Measurements from ENCODE around the gene EID3. TPM values are rescaled to one million over a fixed set of nuclear protein-coding genes. Genes with fewer than 3 reads are reported as not detected.

Gene EID3
- total RNA-seq, 1 experiment from 2014 or later: 3.0 TPM

DNA sequence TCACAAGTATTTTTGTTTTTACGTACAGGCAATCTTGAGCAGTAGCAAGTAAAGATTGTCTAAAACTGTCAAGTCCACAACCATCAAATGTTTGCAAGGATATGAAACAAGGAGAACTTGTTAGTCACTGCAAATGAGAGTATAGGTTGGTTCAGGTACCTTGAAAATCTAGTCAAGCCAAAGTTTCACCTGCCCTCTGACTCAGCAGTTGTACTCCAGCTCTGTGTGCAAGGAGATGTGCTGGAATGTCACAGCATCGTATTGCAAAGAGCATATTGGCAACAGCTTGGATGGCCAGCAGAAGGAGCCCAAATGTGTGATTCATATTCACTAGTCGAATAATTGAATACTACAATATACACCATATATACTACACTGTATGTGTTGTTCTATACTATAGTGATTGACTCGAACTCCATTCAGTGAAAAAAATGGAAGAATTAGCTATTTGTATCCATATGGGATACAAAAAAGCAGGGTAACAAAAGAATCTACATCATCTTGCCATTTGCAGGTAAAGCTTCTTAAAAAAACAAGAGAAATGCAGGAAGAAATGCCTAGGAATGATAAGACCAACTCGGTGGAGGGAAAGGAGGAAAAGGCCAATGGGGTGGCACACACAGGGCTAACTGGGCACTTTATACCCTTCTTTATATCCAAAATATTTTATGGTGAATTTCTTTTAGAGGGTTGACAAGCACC lies 44.0 kb downstream of the EID3 start:
- BruUV-seq (replicated peaks): no TSS peak
- peaks cover 45 to 76% of the 10 kb centered on the region in 2 experiments for H3K36me3 ChIP-seq (ENCODE audit: control insufficient read depth in 1 of 2, insufficient read depth in 2 of 2, low read length in 2 of 2)

DNA sequence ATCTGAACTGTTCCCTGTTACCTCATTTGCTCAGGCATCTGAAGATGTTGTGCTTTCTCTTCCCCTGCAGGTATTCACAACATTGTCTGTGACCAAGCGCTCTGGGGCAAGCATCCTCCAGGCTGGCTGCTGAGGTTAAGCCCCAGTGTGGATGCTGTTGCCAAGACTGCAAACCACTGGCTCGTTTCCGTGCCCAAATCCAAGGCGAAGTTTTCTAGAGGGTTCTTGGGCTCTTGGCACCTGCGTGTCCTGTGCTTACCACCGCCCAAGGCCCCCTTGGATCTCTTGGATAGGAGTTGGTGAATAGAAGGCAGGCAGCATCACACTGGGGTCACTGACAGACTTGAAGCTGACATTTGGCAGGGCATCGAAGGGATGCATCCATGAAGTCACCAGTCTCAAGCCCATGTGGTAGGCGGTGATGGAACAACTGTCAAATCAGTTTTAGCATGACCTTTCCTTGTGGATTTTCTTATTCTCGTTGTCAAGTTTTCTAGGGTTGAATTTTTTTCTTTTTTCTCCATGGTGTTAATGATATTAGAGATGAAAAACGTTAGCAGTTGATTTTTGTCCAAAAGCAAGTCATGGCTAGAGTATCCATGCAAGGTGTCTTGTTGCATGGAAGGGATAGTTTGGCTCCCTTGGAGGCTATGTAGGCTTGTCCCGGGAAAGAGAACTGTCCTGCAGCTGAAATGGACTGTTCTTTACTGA lies 44.9 kb downstream of the EID3 start:
- no TSS peak for BruUV-seq (replicated peaks)
- RAD21 ChIA-PET (ENCODE audit: low non-redundant PET in 1 of 2, low total read pairs in 2 of 2, uncharacterized antibody in 2 of 2, unreplicated experiment in 2 of 2): no interaction called here

More for the DNA sequence above, 44.0 kb downstream of the EID3 start:
- Histone ChIP-seq H4K20me1 (ENCODE audit: insufficient read depth) (peaks cover 40% of the 10 kb centered on the region; the same call in 1 of the 2 replicates), H3K4me2 (ENCODE audit: low read length) (no peak overlapping the region), H3K4me3 (replicated peaks in 1 of 2; ENCODE audit: low read depth in 1 of 2, low read length in 2 of 2) (no peak overlapping the region), H3K9me3 (ENCODE audit: control insufficient read depth in 1 of 2, insufficient read depth in 1 of 2, low read depth in 1 of 2, low read length in 2 of 2) (no peaks in the 10 kb centered on the region), H3K79me2 (ENCODE audit: insufficient read depth, low read length) (peaks cover 91% of the 10 kb centered on the region), H3K27me3 (ENCODE audit: insufficient read depth, low read length) (no peaks in the 10 kb centered on the region), H3K9me2 (ENCODE audit: insufficient read depth) (no peaks in the 10 kb centered on the region), H3K27ac (ENCODE audit: low read depth, low read length) (no peak overlapping the region), H2AFZ (ENCODE audit: low read depth, low read length, poor library complexity, severe bottlenecking) (no peak overlapping the region), H3K4me1 (ENCODE audit: control insufficient read depth in 1 of 2, insufficient read depth in 2 of 2, low read length in 2 of 2) (no peaks in the 10 kb centered on the region), H3K9ac (ENCODE audit: low read length) (no peak overlapping the region)
- TF ChIP-seq CEBPB (IDR thresholded peaks at IDR 0.05; ENCODE audit: low read depth) (no peak), SP1 (IDR thresholded peaks at IDR 0.05; ENCODE audit: low read depth) (no peak)
- intact Hi-C loops (cut with micrococcal nuclease): no loop called here
- ChIA-PET POLR2A (no interaction called here), RAD21 (ENCODE audit: low non-redundant PET in 1 of 2, low total read pairs in 2 of 2, uncharacterized antibody in 2 of 2, unreplicated experiment in 2 of 2) (no interaction called here), CTCF (no interaction called here)
- ATAC-seq (peak; percentile 31; the same call in 1 of the 2 replicates), DNase-seq (ENCODE audit: low read depth, low spot score) (no peak)

More for the DNA sequence above, 44.9 kb downstream of the EID3 start:
- peaks cover 83% of the 10 kb centered on the region for H3K79me2 ChIP-seq (ENCODE audit: insufficient read depth, low read length)
- no peaks in the 10 kb centered on the region for H3K9me3 ChIP-seq (ENCODE audit: control insufficient read depth in 1 of 2, insufficient read depth in 1 of 2, low read depth in 1 of 2, low read length in 2 of 2)
- no peak overlapping the region for H3K4me2 ChIP-seq (ENCODE audit: low read length)
- H3K4me1 ChIP-seq (ENCODE audit: control insufficient read depth in 1 of 2, insufficient read depth in 2 of 2, low read length in 2 of 2): no peaks in the 10 kb centered on the region
- no peak for ATAC-seq
- H3K27me3 ChIP-seq (ENCODE audit: insufficient read depth, low read length): no peaks in the 10 kb centered on the region
- no peak overlapping the region for H3K4me3 ChIP-seq (replicated peaks in 1 of 2; ENCODE audit: low read depth in 1 of 2, low read length in 2 of 2)
- intact Hi-C loops (cut with micrococcal nuclease): no loop called here
- H3K9me2 ChIP-seq (ENCODE audit: insufficient read depth): no peaks in the 10 kb centered on the region
- H3K36me3 ChIP-seq (ENCODE audit: control insufficient read depth in 1 of 2, insufficient read depth in 2 of 2, low read length in 2 of 2): peaks cover 46 to 73% of the 10 kb centered on the region in 2 experiments
- no peak overlapping the region for H2AFZ ChIP-seq (ENCODE audit: low read depth, low read length, poor library complexity, severe bottlenecking)
- ChIA-PET CTCF (no interaction called here), POLR2A (no interaction called here)
- TF ChIP-seq CEBPB (IDR thresholded peaks at IDR 0.05; ENCODE audit: low read depth) (no peak), POLR2AphosphoS5 (IDR thresholded peaks at IDR 0.05; ENCODE audit: low read depth, low read length) (peak; percentile 17; the same call in 1 of the 2 replicates)
- DNase-seq (ENCODE audit: low read depth, low spot score): no peak
- H3K27ac ChIP-seq (ENCODE audit: low read depth, low read length): no peak overlapping the region
- H3K9ac ChIP-seq (ENCODE audit: low read length): no peak overlapping the region
- peaks cover 40% of the 10 kb centered on the region; the same call in 1 of the 2 replicates for H4K20me1 ChIP-seq (ENCODE audit: insufficient read depth)
